Right lobe of liver (tissue), 4 donors: Measurements from ENCODE around the gene IP6K3.

Experiments used
- POLR2A ChIP-seq: fragments of 450-650 bp; IDR thresholded peaks from one replicate; pipeline ENCODE4 v1.6.1; 2017; ENCODE audit warnings: antibody characterized with exemption, mild to moderate bottlenecking
- TF ChIP-seq, protein P1 (sequence below), 4 donors: fragments of 200-600 bp in 3 of 4; fragments of 450-650 bp in 1 of 4; IDR thresholded peaks; one replicate each; pipeline versions ENCODE4 v1.5.1 to v1.8.0; 2016 to 2022; ENCODE audit warnings: antibody characterized with exemption in 4 of 4, mild to moderate bottlenecking in 2 of 4
- donor health status: DM: no; HTN: no; CAD: no.
- donor health status: DM: no; HTN: no; CAD: no.
- donor health status: DM: no; HTN: yes; CAD: no.

DNA sequence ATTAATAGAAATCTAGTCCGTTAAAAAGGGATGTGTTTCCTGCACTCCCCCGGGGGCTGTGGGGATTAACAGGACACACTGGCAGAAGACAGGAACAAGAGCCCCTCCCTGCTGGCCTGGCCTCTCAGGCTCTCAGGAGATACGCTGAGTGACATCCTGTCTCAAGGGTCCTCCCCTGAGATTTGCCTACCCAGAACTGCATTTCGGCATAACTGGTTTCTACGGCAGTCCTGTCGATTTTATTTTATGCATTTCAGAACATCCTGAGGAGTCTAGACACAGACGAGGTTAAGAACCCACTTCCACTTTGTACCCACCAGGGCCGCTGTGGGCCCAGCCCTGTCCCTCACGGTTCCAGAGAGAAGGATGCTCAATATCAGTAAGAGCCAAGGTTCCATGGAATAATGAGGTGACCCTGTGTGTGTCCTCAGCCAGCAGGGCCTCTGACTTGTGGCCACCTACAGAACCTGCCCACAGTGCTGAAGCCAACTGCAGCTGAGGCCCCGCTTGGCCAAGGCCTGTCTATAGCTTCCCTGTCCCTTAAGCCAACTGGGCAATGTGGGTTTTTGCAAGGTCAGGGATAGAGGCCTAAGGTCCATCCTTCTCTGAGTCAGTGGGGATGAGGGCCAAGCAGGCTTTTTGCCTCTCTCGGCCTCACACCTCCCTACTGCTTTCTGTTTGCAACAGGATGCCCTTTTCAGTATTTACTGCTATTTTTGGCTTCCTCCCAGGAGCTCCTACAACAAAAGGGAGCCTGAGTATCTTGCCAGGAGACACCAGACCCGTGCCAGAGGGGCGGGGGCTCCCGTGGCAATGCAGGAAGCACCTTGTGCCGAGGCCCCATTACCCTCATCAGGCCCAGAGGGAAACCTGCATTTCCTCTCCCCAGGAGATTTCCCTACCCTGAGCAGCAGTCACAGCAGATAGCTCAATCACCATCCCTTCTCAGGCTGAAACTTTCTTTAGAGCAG lies 49.9 kb downstream of the IP6K3 start:
- TF ChIP-seq, protein P1, sequence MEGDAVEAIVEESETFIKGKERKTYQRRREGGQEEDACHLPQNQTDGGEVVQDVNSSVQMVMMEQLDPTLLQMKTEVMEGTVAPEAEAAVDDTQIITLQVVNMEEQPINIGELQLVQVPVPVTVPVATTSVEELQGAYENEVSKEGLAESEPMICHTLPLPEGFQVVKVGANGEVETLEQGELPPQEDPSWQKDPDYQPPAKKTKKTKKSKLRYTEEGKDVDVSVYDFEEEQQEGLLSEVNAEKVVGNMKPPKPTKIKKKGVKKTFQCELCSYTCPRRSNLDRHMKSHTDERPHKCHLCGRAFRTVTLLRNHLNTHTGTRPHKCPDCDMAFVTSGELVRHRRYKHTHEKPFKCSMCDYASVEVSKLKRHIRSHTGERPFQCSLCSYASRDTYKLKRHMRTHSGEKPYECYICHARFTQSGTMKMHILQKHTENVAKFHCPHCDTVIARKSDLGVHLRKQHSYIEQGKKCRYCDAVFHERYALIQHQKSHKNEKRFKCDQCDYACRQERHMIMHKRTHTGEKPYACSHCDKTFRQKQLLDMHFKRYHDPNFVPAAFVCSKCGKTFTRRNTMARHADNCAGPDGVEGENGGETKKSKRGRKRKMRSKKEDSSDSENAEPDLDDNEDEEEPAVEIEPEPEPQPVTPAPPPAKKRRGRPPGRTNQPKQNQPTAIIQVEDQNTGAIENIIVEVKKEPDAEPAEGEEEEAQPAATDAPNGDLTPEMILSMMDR (IDR thresholded peaks at IDR 0.05), result no peak
- TF ChIP-seq POLR2A, result no peak
